ENCODE measurements around the gene FAM151A.

The FAM151A gene

GRCh38 chr1:54575605-54576290, 47.6 kb downstream of the FAM151A start:
- no peak for DNase-seq

- DNase-seq: no peak
Observed at GRCh38 chr1:54575161-54575560, 48.2 kb downstream of the FAM151A start.

DNA sequence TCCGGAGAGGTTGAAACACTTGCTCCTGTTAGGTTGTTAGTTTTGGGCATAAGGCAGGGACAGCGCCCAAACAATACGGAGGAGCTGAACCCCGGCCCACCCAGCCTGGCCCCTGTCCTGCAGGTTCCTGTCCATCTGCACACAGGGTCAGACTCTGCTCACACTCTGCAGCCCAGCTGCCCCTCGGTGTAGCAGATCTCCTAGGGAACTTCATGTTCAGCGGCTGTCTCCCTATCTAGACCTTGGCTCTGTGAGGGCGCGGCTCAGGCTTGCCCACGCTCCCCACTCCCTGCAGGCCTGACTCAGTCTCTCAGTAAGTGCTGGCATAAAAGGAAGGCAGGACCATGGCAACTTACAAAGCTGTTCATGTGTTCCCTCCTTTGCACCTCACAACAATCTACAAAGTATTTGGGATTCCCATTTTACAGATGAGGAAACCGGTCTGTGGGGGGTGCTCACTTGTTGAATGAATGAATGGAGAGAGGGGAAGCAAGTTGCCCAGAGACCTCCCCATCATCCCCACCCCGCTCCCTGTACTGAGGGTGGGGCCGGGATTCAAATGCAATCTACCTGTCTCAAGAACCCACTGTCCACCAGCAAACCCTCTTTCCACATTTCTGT, 49.1 kb downstream of the FAM151A start:
- DNase-seq: no peak

GRCh38 chr1:54572542-54572850, 50.8 kb downstream of the FAM151A start:
- no peak for DNase-seq

GRCh38 chr1:54571803-54572541, 51.4 kb downstream of the FAM151A start:
- DNase-seq: no peak

GRCh38 chr1:54571326-54571725, 52.0 kb downstream of the FAM151A start:
- no peak for DNase-seq

DNA sequence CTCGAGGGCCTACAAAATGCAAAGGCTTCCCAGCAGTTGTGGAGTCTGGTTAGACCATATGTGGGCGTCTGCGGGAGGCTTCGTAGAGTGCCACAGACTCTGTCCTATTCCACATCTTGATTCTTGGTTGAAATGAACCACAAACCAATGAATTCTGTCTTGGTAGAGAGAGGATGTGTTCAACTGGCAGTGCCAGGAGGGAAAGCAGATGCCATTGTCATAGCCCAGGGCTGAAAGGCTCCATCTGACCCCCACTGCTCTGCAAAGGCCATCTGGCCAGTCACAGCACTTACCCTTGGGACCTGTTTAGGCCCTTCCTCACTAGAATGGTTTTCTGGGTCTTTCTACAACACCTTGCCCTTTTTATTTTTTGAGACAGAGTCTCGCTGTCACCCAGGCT, 53.2 kb downstream of the FAM151A start:
- no peak for DNase-seq

DNA sequence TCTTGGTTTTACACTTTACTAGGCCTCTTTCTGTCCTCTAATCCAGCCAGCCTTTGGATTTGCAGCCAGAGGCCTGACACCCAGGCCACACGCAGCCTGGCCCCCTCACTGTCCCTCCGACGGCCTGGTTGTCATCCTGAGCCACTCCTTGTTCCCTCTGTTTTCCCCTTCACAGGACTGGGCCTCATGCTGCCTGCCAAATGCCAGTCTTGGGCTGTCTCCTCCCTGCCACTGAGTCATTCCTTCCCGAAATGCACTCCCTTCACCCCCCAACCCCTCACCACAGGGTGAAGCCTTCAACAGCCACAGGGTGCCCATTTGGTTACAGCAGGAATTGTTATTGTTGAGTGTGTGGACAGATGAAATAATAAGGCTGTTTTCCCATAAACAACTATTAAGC, 54.0 kb downstream of the FAM151A start:
- no peak for DNase-seq

GRCh38 chr1:54567961-54568360, 55.4 kb downstream of the FAM151A start:
- no peak for DNase-seq

DNA sequence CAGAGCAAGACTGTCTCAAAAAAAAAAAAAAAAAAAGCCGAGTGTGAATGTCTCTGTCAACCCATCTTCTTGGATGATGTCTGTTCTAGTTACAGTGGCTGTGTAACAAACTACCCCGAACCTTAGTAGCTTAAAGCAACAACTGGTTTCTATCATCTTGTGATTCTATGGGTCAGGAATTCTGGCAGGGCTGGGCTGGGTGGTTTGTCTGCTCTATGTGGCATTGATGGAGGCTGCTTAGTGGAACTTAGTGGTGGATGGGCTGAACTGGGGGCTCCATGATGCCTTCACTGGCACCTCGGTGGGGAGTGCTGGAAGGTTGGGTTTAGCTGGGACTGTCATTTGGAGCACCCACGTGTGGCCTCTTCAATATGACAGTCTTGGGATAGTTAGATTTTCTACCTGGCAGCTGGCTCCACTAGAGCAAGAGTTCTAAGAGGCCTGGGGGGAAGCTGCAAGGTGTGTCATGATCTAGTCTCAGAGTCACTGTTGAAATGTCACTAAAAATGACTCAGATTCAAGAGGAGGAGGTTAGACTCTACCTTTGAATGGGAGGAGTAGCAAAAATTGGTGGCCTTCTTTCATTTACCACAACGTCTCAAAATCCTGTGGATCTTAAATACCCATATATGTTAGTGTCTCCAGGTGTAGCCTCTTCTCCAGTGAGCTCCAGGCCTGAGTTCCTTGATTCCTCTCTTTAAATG, 56.7 kb downstream of the FAM151A start:
- no peak for DNase-seq

DNA sequence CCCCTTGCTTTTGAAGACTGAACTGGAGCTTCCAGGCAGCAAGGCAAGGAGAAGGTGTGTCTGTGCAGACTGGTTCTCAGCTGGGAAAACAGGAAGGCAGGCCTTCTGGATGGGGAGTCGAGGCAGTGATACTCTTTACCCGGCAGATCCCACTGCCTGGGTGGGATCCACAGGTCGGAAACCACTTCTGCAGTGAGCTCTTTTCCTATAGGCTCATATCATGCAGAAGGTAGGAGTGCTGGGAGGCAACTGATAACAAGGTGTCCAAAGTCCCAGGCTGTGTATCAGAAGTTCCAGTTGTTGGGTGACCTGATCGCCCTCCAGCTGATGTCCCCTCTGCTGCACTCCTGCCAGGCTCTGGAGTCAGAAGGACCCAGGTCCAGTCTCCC, 58.2 kb downstream of the FAM151A start:
- DNase-seq: no peak

DNA sequence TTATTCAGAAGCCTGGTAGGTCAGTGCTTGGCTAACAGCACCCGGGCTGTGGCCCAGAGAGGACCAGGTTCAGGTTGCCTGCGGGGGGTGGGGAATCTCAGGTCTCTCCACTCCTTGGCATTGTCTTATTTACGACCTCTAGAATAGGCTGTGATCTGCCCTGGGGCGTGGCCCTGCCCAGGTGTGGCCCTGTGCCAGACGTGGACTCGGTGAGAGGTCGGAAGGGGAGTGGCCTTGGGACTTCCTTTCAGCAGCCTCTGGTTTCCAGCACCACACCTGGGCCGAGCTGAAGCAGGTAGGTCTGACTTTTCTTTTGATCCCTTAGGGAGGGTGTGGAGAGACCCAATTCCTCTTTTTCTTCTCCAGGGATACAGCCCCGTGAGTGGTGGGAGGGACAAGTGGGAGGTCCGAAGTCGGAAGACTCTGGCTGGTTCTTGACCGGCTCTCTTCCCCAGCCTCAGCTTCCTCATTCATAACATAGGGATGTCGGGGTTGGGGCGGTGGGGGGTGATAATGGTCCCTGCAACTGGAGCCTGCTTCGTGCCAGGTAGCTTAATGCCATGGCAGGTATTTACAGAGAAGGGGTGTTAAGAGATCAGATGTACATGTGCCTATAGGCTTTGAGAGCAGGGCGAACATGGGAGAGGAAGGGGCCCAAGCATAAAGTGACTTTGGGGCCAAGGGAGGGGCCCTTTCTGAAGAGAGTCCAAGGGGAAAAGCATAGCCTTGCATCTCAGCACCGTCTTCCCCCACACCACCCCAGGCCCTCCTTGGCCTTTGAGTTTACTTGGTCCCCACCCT, 58.8 kb downstream of the FAM151A start:
- DNase-seq: no peak

DNA sequence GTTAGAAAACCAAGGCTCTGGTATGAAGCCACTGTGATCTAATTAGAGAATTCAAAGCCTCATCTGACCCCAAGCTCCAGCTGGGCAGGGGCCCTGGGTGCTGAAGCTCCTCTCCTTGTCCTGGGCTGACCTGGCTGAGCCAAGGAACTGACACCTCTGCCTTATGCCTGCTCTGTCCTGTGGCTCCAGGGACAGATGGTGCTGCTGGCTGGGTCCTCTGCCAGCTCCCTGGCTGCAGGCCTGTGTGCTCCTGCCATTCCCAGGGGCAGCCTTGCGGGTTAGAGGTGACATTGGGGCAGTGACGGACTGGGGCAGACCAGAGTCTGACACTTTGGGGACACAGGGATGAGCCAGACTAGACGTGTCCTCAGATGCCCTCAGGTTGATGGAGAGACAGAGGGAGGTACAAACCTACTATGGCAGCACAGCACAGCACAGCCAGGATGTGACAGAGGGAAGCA, 63.5 kb downstream of the FAM151A start:
- DNase-seq: no peak
